Nephron (organoid): Measurements from ENCODE around the gene RNF225.

ENCODE experiments used
- H3K27ac Mint-ChIP-seq, 3 experiments: 2 replicates each; pipeline ENCODE4 v1.8.0; 2020; ENCODE audit warnings: mixed read lengths in 3 of 3, mild to moderate bottlenecking in 2 of 3, moderate library complexity in 1 of 3
- H3K27me3 Mint-ChIP-seq: 2 replicates; pipeline ENCODE4 v1.8.0; 2021; ENCODE audit warnings: low read depth, mild to moderate bottlenecking, moderate library complexity, mixed read lengths
- H3K36me3 Mint-ChIP-seq: 2 replicates; pipeline ENCODE4 v1.8.0; 2020; ENCODE audit warnings: low read depth, mixed read lengths
- H3K4me1 Mint-ChIP-seq: 2 replicates; pipeline ENCODE4 v1.8.0; 2020; ENCODE audit warnings: mixed read lengths
- H3K4me3 Mint-ChIP-seq, 3 experiments: 2 replicates each; pipeline ENCODE4 v1.8.0; 2020; ENCODE audit warnings: mild to moderate bottlenecking in 3 of 3, mixed read lengths in 3 of 3, moderate library complexity in 2 of 3
- H3K9me3 Mint-ChIP-seq: 2 replicates; pipeline ENCODE4 v1.8.0; 2020; ENCODE audit warnings: mixed read lengths
- TF ChIP-seq, protein P1 (sequence below), 3 experiments: fragments of 200-600 bp; sonication (generic); IDR thresholded peaks; one replicate each; pipeline ENCODE4 v1.5.0; 2021; ENCODE audit warnings: antibody characterized with exemption in 3 of 3; ENCODE audit not compliant: unreplicated experiment in 3 of 3

Gene RNF225

DNA sequence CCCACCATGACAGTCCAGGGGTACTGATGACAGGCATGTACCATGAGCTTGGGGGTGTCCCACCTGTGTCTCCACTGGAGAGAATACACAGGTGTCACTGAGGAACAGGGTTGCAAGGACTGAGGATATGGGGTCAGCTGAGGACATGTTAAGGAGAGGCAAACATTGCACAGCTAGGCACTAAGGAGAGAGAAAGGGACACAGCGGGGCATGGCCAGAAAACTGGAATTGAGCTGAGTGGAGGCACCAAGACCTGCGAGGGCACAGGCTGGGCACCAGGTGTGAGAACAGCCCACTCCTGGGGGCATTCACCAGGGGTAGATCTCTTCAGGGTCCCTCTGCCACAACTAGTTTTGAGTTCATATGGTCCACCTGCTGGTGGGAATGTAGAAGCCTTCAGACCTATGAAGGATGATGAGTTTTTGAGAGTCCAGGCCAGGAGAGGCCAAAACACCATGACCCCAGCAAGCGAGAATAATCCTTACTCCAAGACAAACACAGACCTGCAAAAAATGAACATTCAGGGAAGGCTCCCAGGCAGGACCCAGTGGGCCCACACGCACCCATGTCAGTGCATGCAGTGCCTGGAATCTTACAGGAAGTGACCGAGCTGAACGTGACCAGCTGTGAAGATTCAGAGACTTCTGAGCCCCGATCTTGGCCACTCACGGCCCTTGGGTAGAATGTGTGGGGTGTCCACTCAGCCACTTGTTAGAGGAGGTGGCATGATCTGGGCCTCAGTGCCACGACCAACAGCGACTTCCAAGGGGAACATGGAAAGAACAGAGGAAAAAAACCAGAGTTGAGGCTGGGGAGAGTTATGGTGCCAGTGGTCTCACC lies 11.6 kb downstream of the RNF225 start:
- Mint-ChIP-seq H3K9me3 (no peaks in the 10 kb centered on the region), H3K4me3 (peak overlapping the region; percentile 89 to 96 (median 90)), H3K4me1 (peaks cover 34% of the 10 kb centered on the region), H3K27me3 (no peaks in the 10 kb centered on the region), H3K27ac (peak overlapping the region; percentile 65 to 97 (median 95)), H3K36me3 (peaks cover 20% of the 10 kb centered on the region)
- TF ChIP-seq, protein P1, sequence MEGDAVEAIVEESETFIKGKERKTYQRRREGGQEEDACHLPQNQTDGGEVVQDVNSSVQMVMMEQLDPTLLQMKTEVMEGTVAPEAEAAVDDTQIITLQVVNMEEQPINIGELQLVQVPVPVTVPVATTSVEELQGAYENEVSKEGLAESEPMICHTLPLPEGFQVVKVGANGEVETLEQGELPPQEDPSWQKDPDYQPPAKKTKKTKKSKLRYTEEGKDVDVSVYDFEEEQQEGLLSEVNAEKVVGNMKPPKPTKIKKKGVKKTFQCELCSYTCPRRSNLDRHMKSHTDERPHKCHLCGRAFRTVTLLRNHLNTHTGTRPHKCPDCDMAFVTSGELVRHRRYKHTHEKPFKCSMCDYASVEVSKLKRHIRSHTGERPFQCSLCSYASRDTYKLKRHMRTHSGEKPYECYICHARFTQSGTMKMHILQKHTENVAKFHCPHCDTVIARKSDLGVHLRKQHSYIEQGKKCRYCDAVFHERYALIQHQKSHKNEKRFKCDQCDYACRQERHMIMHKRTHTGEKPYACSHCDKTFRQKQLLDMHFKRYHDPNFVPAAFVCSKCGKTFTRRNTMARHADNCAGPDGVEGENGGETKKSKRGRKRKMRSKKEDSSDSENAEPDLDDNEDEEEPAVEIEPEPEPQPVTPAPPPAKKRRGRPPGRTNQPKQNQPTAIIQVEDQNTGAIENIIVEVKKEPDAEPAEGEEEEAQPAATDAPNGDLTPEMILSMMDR (IDR thresholded peaks at IDR 0.05; ENCODE audit: unreplicated experiment in 3 of 3), result peak; percentile 31 to 41 (median 31)

DNA sequence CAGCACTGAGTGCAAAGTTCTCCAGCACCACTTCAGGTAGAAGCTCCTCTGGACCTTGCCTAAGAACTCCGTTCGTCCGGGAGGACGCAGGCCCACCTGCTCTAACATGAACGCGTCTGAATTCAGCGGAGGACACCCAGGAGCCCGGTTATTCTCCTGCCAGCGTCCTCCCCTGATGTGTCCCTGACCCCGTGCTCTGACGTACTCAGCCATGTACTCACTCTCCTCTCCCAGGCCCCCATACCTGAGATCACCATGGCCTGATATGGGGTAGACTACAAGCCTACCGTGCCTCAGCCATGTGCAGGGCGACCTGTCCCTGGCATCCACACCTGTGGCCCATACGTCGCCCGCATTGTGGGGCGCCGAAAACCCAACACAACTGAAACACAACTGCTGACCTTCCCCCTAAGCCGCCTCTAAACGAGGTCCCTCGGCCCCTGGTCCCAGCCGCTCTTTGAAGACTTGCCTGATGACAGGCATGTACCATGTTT lies 12.2 kb downstream of the RNF225 start:
- Mint-ChIP-seq H3K27ac (peak overlapping the region; percentile 85 to 97 (median 95)), H3K9me3 (no peaks in the 10 kb centered on the region), H3K4me3 (peak overlapping the region; percentile 89 to 96 (median 90)), H3K27me3 (no peaks in the 10 kb centered on the region), H3K4me1 (peaks cover 34% of the 10 kb centered on the region), H3K36me3 (peaks cover 24% of the 10 kb centered on the region)
- TF ChIP-seq, protein P1 (IDR thresholded peaks at IDR 0.05; ENCODE audit: unreplicated experiment in 3 of 3), result no peak

DNA sequence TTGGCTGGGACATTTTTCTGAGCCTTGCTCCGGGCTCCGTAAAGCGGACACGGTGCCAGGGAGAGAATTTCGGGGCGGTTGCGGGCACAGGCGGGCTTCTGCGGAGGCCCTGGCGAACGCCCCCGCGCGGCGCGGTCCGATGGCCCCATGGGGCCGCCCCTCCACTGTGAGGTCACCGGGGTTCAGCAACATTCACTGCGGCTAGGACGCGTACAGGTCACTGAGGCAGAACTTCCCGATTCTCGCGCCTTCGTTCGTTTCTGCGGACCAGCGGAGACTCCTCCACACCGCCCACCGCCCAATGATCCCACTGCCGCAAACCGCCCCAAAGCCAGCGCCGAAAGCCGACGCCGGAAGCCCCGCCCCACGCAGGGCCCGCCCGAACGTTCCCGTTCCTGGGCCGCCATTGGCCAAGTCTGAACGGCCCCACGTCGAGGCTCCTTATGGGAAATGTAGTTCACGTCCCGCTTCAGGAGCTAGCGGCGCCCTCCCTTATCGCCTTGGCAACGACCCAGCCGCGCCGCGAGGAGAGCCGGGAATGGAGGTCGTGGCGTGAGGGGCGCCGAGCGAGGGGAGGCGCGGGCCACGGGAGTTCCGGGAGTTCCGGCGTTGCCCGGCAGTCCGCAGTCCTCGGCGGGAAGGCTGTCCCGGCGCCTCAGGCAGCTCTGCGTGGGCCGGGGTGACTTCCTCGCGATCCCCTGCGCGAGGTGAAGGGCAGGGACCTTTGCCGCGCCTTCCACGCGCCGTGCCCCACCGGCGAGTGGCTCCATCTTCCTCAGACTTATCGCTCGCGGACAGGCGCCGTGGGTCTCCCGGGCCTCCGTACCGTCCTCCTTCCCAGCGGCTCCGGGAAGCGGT lies 12.9 kb downstream of the RNF225 start, which contains the start of gene ZNF584:
ZNF584 (plus strand) TSS at position 498 of the 858 bp plus-strand sequence. CDS start 499 bp downstream, outside the sequence.
- Mint-ChIP-seq H3K36me3 (peaks cover 29% of the 10 kb centered on the region), H3K4me1 (peaks cover 34% of the 10 kb centered on the region), H3K27me3 (no peaks in the 10 kb centered on the region), H3K4me3 (peak within 1 kb of the TSS; percentile 89 to 96 (median 90)), H3K27ac (peak within 1 kb of the TSS; percentile 85 to 97 (median 95)), H3K9me3 (no peaks in the 10 kb centered on the region)
- TF ChIP-seq, protein P1 (IDR thresholded peaks at IDR 0.05; ENCODE audit: unreplicated experiment in 3 of 3), result no peak

DNA sequence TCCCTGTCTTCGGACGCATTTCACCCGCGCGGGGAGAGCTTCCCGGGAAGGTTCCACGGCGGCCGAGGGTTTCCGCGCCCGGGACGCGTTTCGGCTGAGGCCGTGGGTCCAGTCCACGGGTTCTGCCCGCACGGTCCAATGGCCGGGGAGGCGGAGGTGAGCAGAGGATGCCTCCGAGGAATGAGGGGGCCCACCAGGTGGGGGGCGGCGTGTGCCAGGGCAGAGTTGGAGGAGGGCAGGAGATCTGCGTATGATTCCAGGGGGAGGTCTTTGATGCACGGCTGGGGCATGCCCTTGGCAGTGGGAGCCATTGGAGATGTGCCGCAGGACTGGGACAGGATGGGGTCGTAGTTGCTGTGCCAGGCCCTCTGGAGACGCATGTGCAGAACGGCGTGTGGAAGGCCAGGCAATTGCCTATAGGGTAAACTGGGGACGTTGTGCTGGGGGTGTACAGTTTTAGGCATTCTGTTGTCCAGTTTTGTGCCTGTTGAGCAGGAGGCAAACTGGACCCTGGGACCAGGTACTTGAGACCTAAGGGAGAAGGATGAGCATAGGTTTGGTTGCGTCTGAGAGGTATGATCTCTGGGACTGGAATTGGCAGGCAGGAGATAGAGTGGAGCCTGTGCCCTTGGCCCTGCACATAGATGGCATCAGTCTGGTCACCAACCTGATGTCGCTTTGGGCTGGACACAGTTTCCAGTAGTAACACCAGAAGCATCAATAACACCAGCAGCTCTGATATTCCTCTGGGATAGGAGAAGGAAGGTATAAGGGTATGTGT lies 13.7 kb downstream of the RNF225 start:
- H3K27me3 Mint-ChIP-seq, result no peaks in the 10 kb centered on the region
- peak overlapping the region; percentile 89 to 96 (median 90) for H3K4me3 Mint-ChIP-seq
- H3K36me3 Mint-ChIP-seq, result peaks cover 25% of the 10 kb centered on the region
- TF ChIP-seq, protein P1 (IDR thresholded peaks at IDR 0.05; ENCODE audit: unreplicated experiment in 3 of 3), result no peak
- peak overlapping the region; percentile 34 to 78 (median 62) for H3K27ac Mint-ChIP-seq
- H3K4me1 Mint-ChIP-seq, result peaks cover 34% of the 10 kb centered on the region
- no peaks in the 10 kb centered on the region for H3K9me3 Mint-ChIP-seq

DNA sequence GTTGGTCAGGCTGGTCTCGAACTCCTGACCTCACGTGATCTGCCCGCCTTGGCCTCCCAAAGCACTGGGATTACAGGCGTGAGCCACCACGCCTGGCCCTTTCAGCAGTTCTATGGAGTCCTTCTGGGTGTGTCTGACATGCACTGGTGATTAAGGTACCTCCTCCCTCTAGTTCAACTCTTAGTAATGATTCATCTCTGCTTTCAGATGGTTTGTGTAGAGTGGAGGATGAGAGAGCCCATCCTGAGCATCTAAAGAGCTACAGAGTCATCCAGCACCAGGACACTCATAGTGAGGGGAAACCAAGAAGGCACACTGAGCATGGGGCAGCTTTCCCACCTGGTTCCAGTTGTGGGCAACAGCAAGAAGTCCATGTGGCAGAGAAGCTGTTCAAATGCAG lies 21.1 kb downstream of the RNF225 start:
- peaks cover 19% of the 10 kb centered on the region for H3K9me3 Mint-ChIP-seq
- TF ChIP-seq, protein P1 (IDR thresholded peaks at IDR 0.05; ENCODE audit: unreplicated experiment in 3 of 3), result no peak
- peaks cover 66% of the 10 kb centered on the region for H3K36me3 Mint-ChIP-seq
- H3K4me3 Mint-ChIP-seq, result no peak overlapping the region
- H3K4me1 Mint-ChIP-seq, result no peaks in the 10 kb centered on the region
- no peak overlapping the region for H3K27ac Mint-ChIP-seq
- H3K27me3 Mint-ChIP-seq, result no peaks in the 10 kb centered on the region
